ENCODE results near the gene SIRT3.

SIRT3 gene

DNA sequence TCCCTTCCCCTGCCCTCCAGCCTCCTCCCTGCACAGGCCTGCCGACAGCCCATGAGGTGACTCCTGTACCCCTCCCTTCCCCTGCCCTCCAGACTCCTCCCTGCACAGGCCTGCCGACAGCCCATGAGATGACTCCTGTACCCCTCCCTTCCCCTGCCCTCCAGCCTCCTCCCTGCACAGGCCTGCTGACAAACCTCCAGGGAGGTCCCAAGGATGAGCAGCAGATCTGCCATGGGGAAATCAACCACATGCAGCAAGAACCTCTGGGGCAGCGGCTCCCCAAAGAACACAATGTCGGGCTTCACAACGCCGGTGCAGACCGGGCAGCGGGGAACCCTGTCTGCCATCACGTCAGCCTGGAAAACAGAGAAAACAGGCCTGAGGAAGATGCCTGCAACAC, 12.3 kb downstream of the SIRT3 start:
- no peak overlapping the region for H3K27ac ChIP-seq (replicated peaks)
- no peaks in the 10 kb centered on the region for H3K27me3 ChIP-seq (ENCODE audit: insufficient read depth, poor library complexity, severe bottlenecking)
- no peak overlapping the region for H3K4me3 ChIP-seq (replicated peaks; ENCODE audit: insufficient read depth, low read length)
- no peak for TF ChIP-seq SPI1 (IDR thresholded peaks at IDR 0.05; ENCODE audit: borderline replicate concordance, low read depth)
- TF ChIP-seq GABPA (IDR thresholded peaks at IDR 0.05; ENCODE audit: low read depth), result no peak
- TF ChIP-seq POLR2AphosphoS5 (IDR thresholded peaks at IDR 0.05; ENCODE audit: low read depth), result no peak
- no peak for TF ChIP-seq REST (IDR thresholded peaks at IDR 0.05; ENCODE audit: insufficient replicate concordance, low read depth)
- TF ChIP-seq, protein P1, sequence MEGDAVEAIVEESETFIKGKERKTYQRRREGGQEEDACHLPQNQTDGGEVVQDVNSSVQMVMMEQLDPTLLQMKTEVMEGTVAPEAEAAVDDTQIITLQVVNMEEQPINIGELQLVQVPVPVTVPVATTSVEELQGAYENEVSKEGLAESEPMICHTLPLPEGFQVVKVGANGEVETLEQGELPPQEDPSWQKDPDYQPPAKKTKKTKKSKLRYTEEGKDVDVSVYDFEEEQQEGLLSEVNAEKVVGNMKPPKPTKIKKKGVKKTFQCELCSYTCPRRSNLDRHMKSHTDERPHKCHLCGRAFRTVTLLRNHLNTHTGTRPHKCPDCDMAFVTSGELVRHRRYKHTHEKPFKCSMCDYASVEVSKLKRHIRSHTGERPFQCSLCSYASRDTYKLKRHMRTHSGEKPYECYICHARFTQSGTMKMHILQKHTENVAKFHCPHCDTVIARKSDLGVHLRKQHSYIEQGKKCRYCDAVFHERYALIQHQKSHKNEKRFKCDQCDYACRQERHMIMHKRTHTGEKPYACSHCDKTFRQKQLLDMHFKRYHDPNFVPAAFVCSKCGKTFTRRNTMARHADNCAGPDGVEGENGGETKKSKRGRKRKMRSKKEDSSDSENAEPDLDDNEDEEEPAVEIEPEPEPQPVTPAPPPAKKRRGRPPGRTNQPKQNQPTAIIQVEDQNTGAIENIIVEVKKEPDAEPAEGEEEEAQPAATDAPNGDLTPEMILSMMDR (IDR thresholded peaks at IDR 0.05; ENCODE audit: insufficient read depth, low read length), result no peak
- no peak for DNase-seq (ENCODE audit: low read depth in 1 of 2, low spot score in 1 of 2)

DNA sequence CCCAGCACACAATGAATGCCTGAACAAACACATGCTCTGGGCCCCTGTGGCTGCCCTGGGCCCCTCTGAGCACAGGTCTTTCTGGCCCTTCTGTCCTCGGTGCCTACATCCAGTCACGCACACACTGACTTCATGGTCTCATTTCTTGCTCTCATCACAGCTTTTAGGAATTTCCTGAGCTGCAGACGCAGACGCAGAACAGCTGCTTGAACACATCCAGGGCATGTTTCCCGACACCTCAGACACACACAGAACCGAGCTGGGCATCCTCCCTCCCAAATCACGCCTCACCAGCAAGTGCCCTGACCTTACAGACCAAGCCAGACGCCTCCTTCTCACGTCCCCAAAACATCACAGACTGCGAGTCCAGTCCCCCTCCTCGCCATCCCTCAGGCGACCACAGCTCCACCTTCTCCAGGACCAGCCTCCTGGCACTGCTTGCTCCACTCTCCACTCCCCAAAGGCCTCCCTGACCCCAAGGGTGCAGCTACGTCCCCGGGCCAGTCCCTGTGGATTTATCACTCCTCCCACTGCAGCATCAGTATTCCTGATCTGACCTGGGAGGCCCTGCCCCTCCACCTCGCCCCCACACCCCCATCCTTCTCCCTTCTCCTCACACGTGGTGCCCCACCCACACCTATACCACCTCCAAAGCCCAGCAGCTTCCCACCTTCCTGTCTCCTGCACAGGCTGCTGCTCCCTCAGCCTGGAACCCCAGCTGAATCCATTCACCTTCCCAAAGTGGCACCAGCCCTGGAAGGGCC, 12.9 kb downstream of the SIRT3 start:
- TF ChIP-seq POLR2AphosphoS5 (IDR thresholded peaks at IDR 0.05; ENCODE audit: low read depth), result no peak
- TF ChIP-seq, protein P1 (IDR thresholded peaks at IDR 0.05; ENCODE audit: insufficient read depth, low read length), result no peak
- no peak for TF ChIP-seq REST (IDR thresholded peaks at IDR 0.05; ENCODE audit: insufficient replicate concordance, low read depth)
- no peak for TF ChIP-seq SPI1 (IDR thresholded peaks at IDR 0.05; ENCODE audit: borderline replicate concordance, low read depth)
- TF ChIP-seq GABPA (IDR thresholded peaks at IDR 0.05; ENCODE audit: low read depth), result no peak
- no peak for DNase-seq (ENCODE audit: low read depth in 1 of 2, low spot score in 1 of 2)
- no peak overlapping the region for H3K27ac ChIP-seq (replicated peaks)
- H3K4me3 ChIP-seq (replicated peaks; ENCODE audit: insufficient read depth, low read length), result no peak overlapping the region
- no peaks in the 10 kb centered on the region for H3K27me3 ChIP-seq (ENCODE audit: insufficient read depth, poor library complexity, severe bottlenecking)

GRCh38 chr11:221998-222789, 13.9 kb downstream of the SIRT3 start:
- H3K4me3 ChIP-seq (replicated peaks; ENCODE audit: insufficient read depth, low read length), result no peak overlapping the region
- TF ChIP-seq, protein P1 (IDR thresholded peaks at IDR 0.05; ENCODE audit: insufficient read depth, low read length), result no peak
- TF ChIP-seq SPI1 (IDR thresholded peaks at IDR 0.05; ENCODE audit: borderline replicate concordance, low read depth), result no peak
- TF ChIP-seq POLR2AphosphoS5 (IDR thresholded peaks at IDR 0.05; ENCODE audit: low read depth), result no peak
- TF ChIP-seq GABPA (IDR thresholded peaks at IDR 0.05; ENCODE audit: low read depth), result no peak
- TF ChIP-seq REST (IDR thresholded peaks at IDR 0.05; ENCODE audit: insufficient replicate concordance, low read depth), result no peak
- no peak for DNase-seq (ENCODE audit: low read depth in 1 of 2, low spot score in 1 of 2)
- H3K27ac ChIP-seq (replicated peaks), result no peak overlapping the region
- H3K27me3 ChIP-seq (ENCODE audit: insufficient read depth, poor library complexity, severe bottlenecking), result no peaks in the 10 kb centered on the region

All from HL-60 (cell line).